ENCODE measurements around the gene PTPRN2.

Gene PTPRN2

DNA sequence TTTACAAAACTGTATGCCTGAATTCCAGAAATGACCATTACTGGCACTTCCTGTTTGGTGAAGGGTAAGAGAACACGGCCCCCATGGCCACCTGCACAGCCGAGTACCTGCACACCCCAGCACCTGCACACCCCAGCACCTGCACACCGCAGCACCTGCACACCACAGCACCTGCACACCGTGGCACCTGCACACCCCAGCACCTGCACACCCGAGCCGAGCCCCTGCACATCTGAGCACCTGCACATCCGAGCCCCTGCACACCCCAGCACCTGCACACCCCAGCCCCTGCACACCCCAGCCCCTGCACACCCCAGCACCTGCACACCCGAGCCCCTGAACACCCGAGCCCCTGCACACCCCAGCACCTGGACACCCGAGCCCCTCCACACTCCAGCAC lies 1007.3 kb downstream of the PTPRN2 start:
- no peak overlapping the region for H3K9ac ChIP-seq (ENCODE audit: low read depth, low read length)
- no peaks in the 10 kb centered on the region for H3K9me3 ChIP-seq (replicated peaks; ENCODE audit: low read length)
- no peak overlapping the region for H3K4me2 ChIP-seq (ENCODE audit: low read length)
- H3K27me3 ChIP-seq (ENCODE audit: control insufficient read depth, insufficient read depth, low read length) = no peaks in the 10 kb centered on the region
- H3K4me1 ChIP-seq (ENCODE audit: control insufficient read depth, insufficient read depth, low read length) = no peaks in the 10 kb centered on the region
- H3K36me3 ChIP-seq (ENCODE audit: insufficient read depth, low read length) = no peaks in the 10 kb centered on the region
- H3K4me3 ChIP-seq (ENCODE audit: low read length) = no peak overlapping the region

DNA sequence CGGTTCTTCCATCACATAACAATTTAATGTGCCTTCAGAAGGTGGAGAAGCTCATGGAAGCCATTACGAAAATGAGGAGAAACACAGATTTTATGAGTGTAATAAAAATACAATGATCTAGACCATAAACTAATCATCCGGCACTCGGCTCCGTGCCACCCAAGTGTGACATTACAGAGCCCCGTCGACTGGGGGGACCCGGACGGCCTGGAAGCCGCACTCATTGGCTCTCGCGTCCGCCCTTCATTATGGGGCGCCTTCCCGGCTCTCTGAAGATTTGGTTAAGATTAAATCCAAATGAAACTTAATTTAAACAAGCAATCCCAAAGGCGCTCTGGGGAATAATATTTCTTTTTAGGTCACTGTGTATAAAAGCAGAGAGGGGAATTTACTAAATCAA lies 1008.2 kb downstream of the PTPRN2 start:
- Histone ChIP-seq H3K27me3 (ENCODE audit: control insufficient read depth, insufficient read depth, low read length) (no peaks in the 10 kb centered on the region), H3K4me2 (ENCODE audit: low read length) (no peak overlapping the region), H3K9ac (ENCODE audit: low read depth, low read length) (no peak overlapping the region), H3K4me1 (ENCODE audit: control insufficient read depth, insufficient read depth, low read length) (no peaks in the 10 kb centered on the region), H3K9me3 (replicated peaks; ENCODE audit: low read length) (no peaks in the 10 kb centered on the region), H3K4me3 (ENCODE audit: low read length) (no peak overlapping the region), H3K36me3 (ENCODE audit: insufficient read depth, low read length) (no peaks in the 10 kb centered on the region)

DNA sequence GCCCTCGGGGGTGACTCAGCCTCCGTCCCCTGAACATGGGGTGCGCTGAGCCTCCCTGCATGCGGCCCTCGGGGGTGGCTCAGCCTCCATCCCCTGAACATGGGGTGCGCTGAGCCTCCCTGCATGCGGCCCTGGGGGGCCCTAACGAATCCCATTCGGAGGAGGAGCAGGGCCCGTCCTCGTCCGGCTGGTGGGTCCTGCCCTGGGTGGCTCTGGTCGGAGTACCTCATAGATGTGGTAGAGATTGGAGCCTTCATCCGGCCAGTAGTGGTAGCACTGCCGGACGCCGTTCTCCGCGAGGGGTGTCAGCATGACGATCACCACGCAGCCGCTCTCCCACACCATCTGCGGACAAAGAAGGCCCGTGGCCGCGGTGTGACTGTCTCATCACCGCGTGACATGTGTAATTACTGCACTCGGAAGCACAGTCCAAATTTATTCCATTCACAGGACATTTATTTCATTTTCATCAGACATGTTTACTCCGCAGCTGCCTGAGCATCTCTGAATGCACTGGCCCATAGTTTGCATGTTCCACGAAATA lies 1009.8 kb downstream of the PTPRN2 start:
- H3K4me1 ChIP-seq (ENCODE audit: control insufficient read depth, insufficient read depth, low read length) = no peaks in the 10 kb centered on the region
- H3K36me3 ChIP-seq (ENCODE audit: insufficient read depth, low read length) = no peaks in the 10 kb centered on the region
- H3K27me3 ChIP-seq (ENCODE audit: control insufficient read depth, insufficient read depth, low read length) = no peaks in the 10 kb centered on the region
- no peaks in the 10 kb centered on the region for H3K9me3 ChIP-seq (replicated peaks; ENCODE audit: low read length)
- no peak overlapping the region for H3K4me3 ChIP-seq (ENCODE audit: low read length)
- H3K9ac ChIP-seq (ENCODE audit: low read depth, low read length) = no peak overlapping the region
- no peak overlapping the region for H3K4me2 ChIP-seq (ENCODE audit: low read length)

- H3K9ac ChIP-seq (ENCODE audit: low read depth, low read length) = no peak overlapping the region
- H3K4me1 ChIP-seq (ENCODE audit: control insufficient read depth, insufficient read depth, low read length) = no peaks in the 10 kb centered on the region
- H3K4me2 ChIP-seq (ENCODE audit: low read length) = no peak overlapping the region
- H3K27me3 ChIP-seq (ENCODE audit: control insufficient read depth, insufficient read depth, low read length) = no peaks in the 10 kb centered on the region
- no peaks in the 10 kb centered on the region for H3K9me3 ChIP-seq (replicated peaks; ENCODE audit: low read length)
- H3K4me3 ChIP-seq (ENCODE audit: low read length) = no peak overlapping the region
- H3K36me3 ChIP-seq (ENCODE audit: insufficient read depth, low read length) = no peaks in the 10 kb centered on the region
These were observed 1010.6 kb downstream of the PTPRN2 start for GRCh38 chr7:157577061-157577460.

- Histone ChIP-seq H3K4me3 (ENCODE audit: low read length) (no peak overlapping the region), H3K36me3 (ENCODE audit: insufficient read depth, low read length) (no peaks in the 10 kb centered on the region), H3K9ac (ENCODE audit: low read depth, low read length) (no peak overlapping the region), H3K4me1 (ENCODE audit: control insufficient read depth, insufficient read depth, low read length) (no peaks in the 10 kb centered on the region), H3K9me3 (replicated peaks; ENCODE audit: low read length) (no peaks in the 10 kb centered on the region), H3K27me3 (ENCODE audit: control insufficient read depth, insufficient read depth, low read length) (no peaks in the 10 kb centered on the region), H3K4me2 (ENCODE audit: low read length) (no peak overlapping the region)
These were observed 1011.2 kb downstream of the PTPRN2 start for GRCh38 chr7:157576415-157576814.

GRCh38 chr7:157575777-157576176 lies 1011.8 kb downstream of the PTPRN2 start:
- Histone ChIP-seq H3K27me3 (ENCODE audit: control insufficient read depth, insufficient read depth, low read length) (no peaks in the 10 kb centered on the region), H3K9ac (ENCODE audit: low read depth, low read length) (no peak overlapping the region), H3K9me3 (replicated peaks; ENCODE audit: low read length) (no peaks in the 10 kb centered on the region), H3K4me1 (ENCODE audit: control insufficient read depth, insufficient read depth, low read length) (no peaks in the 10 kb centered on the region), H3K36me3 (ENCODE audit: insufficient read depth, low read length) (no peaks in the 10 kb centered on the region), H3K4me2 (ENCODE audit: low read length) (no peak overlapping the region), H3K4me3 (ENCODE audit: low read length) (no peak overlapping the region)

DNA sequence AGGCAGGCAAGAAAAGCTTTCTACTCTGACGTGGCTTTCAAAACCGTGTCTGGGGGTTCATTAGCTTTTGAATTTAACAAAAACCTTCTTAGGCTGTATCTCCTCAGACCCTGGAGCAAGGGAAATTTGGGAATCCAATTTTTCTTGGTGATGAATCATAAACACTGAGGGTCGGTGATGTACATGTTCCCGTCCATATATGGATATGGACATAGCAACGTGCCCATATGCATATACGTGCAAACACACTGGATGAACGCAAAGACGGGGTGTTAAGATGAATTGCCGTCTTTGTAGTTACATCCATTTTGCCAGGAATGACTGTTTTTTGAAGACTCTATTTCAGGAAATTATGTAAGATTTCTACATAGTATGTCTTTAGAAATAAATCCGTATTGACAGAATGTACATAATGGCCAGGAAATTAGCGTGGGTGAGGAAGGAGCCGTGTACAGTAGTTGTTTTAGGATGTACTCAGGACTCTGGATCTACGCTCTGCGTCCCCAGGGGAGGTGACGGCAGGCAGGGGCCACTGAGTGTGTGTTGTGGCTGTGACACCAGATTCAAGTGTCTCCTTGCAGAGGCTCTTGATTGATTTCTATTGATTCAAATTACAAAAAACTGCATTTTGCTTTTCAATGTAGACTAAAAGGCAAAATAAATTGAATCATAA lies 1012.6 kb downstream of the PTPRN2 start:
- H3K4me3 ChIP-seq (ENCODE audit: low read length) = no peak overlapping the region

DNA sequence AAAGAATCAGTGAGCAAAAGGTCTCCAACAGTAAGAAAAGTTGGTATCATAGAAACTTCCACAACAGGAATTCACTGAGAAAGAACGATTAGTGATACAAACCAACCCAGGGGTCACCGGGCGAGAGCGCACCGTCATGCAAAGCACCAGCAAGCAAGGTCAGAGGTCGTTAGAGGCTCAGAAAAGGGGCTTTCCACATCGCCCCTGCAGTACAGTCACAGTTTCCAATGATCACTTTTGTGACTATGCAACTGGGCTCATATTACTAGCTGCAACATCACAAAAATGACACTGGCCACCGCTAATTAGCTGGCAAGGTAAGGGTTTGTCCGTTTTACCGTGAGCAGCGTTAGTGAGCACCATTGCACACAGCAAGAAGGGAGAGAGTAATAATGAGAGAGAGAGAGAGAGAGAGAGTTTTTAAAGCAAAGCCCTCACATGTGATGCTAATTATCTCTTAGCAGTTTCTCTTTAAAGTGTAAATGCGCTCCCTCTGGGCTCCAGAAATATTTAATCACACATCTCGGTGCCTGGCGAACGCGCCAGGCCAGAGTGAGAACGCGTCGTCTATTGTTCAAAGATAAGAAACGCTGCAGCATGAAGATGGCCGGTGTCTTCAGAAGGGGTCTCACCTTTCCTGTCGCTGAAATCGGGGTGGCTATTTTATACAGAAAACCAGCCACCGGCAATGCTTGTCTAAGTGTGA lies 1013.4 kb downstream of the PTPRN2 start:
- no peaks in the 10 kb centered on the region for H3K4me1 ChIP-seq (ENCODE audit: control insufficient read depth, insufficient read depth, low read length)
- no peak overlapping the region for H3K4me2 ChIP-seq (ENCODE audit: low read length)
- no peaks in the 10 kb centered on the region for H3K36me3 ChIP-seq (ENCODE audit: insufficient read depth, low read length)
- no peak overlapping the region for H3K4me3 ChIP-seq (ENCODE audit: low read length)
- no peaks in the 10 kb centered on the region for H3K27me3 ChIP-seq (ENCODE audit: control insufficient read depth, insufficient read depth, low read length)
- H3K9ac ChIP-seq (ENCODE audit: low read depth, low read length) = no peak overlapping the region
- no peaks in the 10 kb centered on the region for H3K9me3 ChIP-seq (replicated peaks; ENCODE audit: low read length)

More for the DNA sequence above, 1012.6 kb downstream of the PTPRN2 start:
- H3K4me1 ChIP-seq (ENCODE audit: control insufficient read depth, insufficient read depth, low read length) = no peaks in the 10 kb centered on the region
- no peaks in the 10 kb centered on the region for H3K36me3 ChIP-seq (ENCODE audit: insufficient read depth, low read length)
- no peaks in the 10 kb centered on the region for H3K9me3 ChIP-seq (replicated peaks; ENCODE audit: low read length)
- H3K27me3 ChIP-seq (ENCODE audit: control insufficient read depth, insufficient read depth, low read length) = no peaks in the 10 kb centered on the region
- no peak overlapping the region for H3K4me2 ChIP-seq (ENCODE audit: low read length)
- H3K9ac ChIP-seq (ENCODE audit: low read depth, low read length) = no peak overlapping the region

DNA sequence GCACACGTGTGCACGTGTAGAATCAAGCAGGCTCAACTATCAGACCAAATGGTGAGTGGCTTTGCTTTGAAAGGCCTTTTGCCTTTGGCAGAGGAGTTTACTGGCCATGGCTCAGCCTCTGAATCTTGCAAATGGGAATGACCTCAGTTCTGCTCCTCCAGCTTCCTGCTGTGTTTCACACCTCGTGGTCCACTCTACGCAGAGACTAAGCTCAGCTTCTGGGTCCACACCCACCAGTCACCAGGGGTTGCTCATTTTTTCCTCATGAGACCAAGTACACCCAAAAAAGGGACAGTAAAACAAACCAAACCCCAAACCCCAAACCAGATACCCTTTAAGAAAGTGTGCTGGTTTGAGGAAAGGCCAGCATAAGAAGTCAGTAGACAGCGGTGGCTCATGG lies 1014.4 kb downstream of the PTPRN2 start:
- H3K4me3 ChIP-seq (ENCODE audit: low read length) = no peak overlapping the region
- no peak overlapping the region for H3K9ac ChIP-seq (ENCODE audit: low read depth, low read length)
- no peaks in the 10 kb centered on the region for H3K27me3 ChIP-seq (ENCODE audit: control insufficient read depth, insufficient read depth, low read length)
- no peaks in the 10 kb centered on the region for H3K36me3 ChIP-seq (ENCODE audit: insufficient read depth, low read length)
- no peaks in the 10 kb centered on the region for H3K4me1 ChIP-seq (ENCODE audit: control insufficient read depth, insufficient read depth, low read length)
- no peak overlapping the region for H3K4me2 ChIP-seq (ENCODE audit: low read length)
- no peaks in the 10 kb centered on the region for H3K9me3 ChIP-seq (replicated peaks; ENCODE audit: low read length)

DNA sequence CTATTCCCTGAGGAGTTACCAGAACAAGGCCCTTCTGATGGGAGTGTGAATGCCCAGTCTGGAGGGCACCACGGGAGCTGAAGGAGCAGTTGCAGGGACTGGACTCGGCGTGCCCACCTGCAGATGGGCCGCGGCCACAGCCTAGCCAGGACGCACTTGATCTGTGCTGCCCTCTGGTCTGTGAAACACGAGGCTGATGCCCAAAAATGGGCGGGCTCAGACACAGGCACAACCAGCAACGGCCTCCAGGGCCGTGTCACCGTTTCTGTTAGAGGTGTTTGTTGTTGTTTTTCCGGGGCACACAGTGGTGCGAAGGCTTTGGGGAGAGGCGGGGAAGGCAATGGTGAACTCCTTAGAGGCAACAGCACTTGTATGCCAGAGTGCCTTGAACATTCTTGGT lies 1015.0 kb downstream of the PTPRN2 start:
- Histone ChIP-seq H3K9me3 (replicated peaks; ENCODE audit: low read length) (no peaks in the 10 kb centered on the region), H3K36me3 (ENCODE audit: insufficient read depth, low read length) (no peaks in the 10 kb centered on the region), H3K4me2 (ENCODE audit: low read length) (no peak overlapping the region), H3K27me3 (ENCODE audit: control insufficient read depth, insufficient read depth, low read length) (no peaks in the 10 kb centered on the region), H3K9ac (ENCODE audit: low read depth, low read length) (no peak overlapping the region), H3K4me1 (ENCODE audit: control insufficient read depth, insufficient read depth, low read length) (no peaks in the 10 kb centered on the region), H3K4me3 (ENCODE audit: low read length) (no peak overlapping the region)

DNA sequence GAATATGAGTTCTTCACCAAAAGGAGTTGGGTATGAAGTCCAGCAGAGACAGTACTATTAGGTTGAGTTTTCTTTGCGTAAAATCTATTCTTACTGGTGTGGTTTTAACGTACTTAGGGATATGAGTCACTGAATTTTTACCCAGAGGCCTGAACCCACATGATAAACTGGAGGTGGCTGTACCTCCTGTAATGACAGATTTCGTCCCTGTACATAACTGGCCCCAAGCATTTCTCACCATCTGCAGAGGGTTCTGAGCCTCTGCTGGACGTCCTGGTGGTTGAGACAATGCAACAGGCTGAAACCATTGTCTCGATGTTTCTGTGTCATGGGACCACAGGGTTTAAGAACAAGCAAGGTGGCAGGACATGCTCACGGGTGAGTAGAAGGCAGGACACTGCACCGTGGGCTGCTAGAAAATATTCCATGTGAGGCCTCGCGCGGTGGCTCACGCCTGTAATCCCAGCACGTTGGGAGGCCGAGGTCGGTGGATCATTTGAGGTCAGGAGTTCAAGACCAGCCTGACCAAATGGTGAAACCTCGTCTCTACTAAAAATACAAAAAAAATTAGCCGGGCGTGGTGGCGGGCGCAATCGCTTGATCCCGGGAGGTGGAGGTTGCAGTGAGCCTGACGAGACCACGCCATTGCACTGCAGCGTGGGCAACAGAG lies 1017.0 kb downstream of the PTPRN2 start:
- no peak overlapping the region for H3K4me3 ChIP-seq (ENCODE audit: low read length)
- H3K4me1 ChIP-seq (ENCODE audit: control insufficient read depth, insufficient read depth, low read length) = no peaks in the 10 kb centered on the region
- no peak overlapping the region for H3K4me2 ChIP-seq (ENCODE audit: low read length)
- no peaks in the 10 kb centered on the region for H3K27me3 ChIP-seq (ENCODE audit: control insufficient read depth, insufficient read depth, low read length)
- no peak overlapping the region for H3K9ac ChIP-seq (ENCODE audit: low read depth, low read length)
- no peaks in the 10 kb centered on the region for H3K36me3 ChIP-seq (ENCODE audit: insufficient read depth, low read length)
- no peaks in the 10 kb centered on the region for H3K9me3 ChIP-seq (replicated peaks; ENCODE audit: low read length)
